GM12864 (cell line): ENCODE results near the gene PLEKHJ1.

ENCODE experiments used
- DNase-seq: peaks from one replicate; pipeline ENCODE4 v3.0.0-alpha.2; 2011; ENCODE audit warnings: low read depth
- H3K4me3 ChIP-seq: 2 replicates; pipeline ENCODE4 v1.5.1; 2011; ENCODE audit warnings: mild to moderate bottlenecking, low read depth, low read length, control low read depth
- TF ChIP-seq, protein P1 (sequence below): IDR thresholded peaks from 2 replicates; pipeline ENCODE4 v1.5.1; 2011; ENCODE audit warnings: low read depth, mild to moderate bottlenecking, moderate library complexity, low read length, control low read depth, inconsistent platforms; ENCODE audit errors: missing control alignments

Gene PLEKHJ1

DNA sequence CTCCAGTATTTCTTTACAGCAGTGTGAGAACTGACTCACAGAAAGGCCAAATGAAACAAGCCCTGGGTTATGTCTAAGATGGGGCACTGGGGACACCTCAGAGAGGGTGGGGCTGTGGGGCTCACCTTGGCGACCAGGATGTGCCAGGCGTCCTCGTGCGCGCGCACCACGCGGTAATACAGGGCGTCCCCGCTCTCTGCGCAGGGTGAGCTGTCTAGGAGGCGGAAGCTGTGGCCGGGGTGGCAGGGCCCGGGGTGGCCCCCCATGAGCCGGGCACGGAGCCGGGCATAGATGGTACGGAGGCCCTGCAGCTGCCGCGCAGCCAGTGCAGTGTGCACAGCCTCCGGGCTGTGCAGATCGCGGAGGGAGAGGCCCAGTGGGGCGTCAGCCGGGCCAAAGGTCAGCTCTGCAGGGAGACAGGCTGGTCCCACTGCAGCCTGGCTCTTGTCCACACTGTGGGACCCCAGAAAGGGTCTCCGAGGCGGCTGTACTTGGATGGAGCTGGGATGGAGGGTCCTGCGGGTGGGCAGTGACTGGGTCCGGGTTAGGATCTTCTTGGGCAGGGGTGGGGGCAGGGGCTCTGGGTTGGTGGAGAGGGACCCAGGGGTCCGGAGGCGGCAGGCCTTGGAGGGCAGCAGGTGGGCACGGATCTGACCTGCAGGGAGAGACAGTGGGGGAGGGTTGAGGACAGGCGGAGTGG, 42.5 kb upstream of the PLEKHJ1 start:
- no peak for DNase-seq
- TF ChIP-seq, protein P1, sequence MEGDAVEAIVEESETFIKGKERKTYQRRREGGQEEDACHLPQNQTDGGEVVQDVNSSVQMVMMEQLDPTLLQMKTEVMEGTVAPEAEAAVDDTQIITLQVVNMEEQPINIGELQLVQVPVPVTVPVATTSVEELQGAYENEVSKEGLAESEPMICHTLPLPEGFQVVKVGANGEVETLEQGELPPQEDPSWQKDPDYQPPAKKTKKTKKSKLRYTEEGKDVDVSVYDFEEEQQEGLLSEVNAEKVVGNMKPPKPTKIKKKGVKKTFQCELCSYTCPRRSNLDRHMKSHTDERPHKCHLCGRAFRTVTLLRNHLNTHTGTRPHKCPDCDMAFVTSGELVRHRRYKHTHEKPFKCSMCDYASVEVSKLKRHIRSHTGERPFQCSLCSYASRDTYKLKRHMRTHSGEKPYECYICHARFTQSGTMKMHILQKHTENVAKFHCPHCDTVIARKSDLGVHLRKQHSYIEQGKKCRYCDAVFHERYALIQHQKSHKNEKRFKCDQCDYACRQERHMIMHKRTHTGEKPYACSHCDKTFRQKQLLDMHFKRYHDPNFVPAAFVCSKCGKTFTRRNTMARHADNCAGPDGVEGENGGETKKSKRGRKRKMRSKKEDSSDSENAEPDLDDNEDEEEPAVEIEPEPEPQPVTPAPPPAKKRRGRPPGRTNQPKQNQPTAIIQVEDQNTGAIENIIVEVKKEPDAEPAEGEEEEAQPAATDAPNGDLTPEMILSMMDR: no peak
- no peak overlapping the region for H3K4me3 ChIP-seq

DNA sequence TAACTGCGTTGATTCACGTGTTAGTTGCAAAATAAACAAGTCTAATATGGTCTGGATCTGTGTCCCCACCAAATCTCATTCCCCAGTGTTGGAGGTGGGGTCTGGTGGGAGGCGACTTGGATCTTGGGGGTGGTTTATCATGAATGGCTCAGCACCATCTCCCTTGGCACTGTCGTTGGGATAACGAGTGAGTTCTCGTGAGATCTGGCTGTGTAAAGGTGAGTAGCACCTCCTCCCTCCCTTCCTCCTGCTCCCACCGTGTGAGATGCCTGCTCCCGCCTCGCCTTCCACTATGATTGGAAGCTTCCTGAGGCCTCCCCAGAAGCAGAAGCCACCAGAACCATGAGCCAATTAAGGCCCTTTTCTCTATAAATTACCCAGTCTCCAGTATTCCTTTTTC, 41.0 kb upstream of the PLEKHJ1 start:
- no peak for DNase-seq
- no peak overlapping the region for H3K4me3 ChIP-seq
- TF ChIP-seq, protein P1: no peak

DNA sequence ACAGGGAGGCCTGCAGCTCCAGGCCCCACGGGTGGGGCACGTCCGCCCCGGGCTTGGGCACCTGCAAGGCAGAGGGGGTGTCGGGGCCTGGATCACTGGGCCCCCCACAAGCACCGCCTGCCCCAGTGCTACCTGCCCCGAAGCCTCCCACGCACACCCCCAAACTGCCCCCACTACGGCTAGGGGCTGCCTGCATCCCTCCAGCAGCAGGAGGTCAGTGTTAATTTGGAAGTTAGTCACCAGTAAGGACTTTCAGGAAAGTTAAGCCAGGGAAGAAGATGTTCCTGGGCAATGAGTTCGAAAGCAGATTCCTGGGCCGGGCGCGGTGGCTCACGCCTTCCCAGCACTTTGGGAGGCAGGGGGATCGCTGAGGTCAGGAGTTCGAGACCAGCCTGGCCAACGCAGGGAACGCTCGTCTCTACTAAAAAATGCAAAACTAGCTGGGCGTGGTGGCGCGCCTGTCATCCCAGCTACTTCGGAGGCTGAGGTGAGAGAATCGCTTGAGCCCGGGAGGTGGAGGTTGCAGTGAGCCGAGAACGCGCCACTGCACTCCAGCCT, 40.4 kb upstream of the PLEKHJ1 start:
- DNase-seq: no peak
- TF ChIP-seq, protein P1: no peak
- no peak overlapping the region for H3K4me3 ChIP-seq

- no peak overlapping the region for H3K4me3 ChIP-seq
- DNase-seq: no peak
- TF ChIP-seq, protein P1: no peak
Measured at GRCh38 chr19:2275588-2276428, 39.7 kb upstream of the PLEKHJ1 start.

GRCh38 chr19:2274931-2275535, 38.9 kb upstream of the PLEKHJ1 start:
- TF ChIP-seq, protein P1: peak; percentile 60
- no peak overlapping the region for H3K4me3 ChIP-seq
- no peak for DNase-seq

GRCh38 chr19:2274185-2274711, 38.1 kb upstream of the PLEKHJ1 start:
- TF ChIP-seq, protein P1: no peak
- no peak for DNase-seq
- peak overlapping the region; percentile 95 for H3K4me3 ChIP-seq
